ENCODE measurements around the gene PLXNA4. TPM values are rescaled to one million over a fixed set of nuclear protein-coding genes. Genes with fewer than 3 reads are reported as not detected.

Gene PLXNA4
- total RNA-seq, 2 donors from 2014 or later: 24.0 to 42.7 TPM

DNA sequence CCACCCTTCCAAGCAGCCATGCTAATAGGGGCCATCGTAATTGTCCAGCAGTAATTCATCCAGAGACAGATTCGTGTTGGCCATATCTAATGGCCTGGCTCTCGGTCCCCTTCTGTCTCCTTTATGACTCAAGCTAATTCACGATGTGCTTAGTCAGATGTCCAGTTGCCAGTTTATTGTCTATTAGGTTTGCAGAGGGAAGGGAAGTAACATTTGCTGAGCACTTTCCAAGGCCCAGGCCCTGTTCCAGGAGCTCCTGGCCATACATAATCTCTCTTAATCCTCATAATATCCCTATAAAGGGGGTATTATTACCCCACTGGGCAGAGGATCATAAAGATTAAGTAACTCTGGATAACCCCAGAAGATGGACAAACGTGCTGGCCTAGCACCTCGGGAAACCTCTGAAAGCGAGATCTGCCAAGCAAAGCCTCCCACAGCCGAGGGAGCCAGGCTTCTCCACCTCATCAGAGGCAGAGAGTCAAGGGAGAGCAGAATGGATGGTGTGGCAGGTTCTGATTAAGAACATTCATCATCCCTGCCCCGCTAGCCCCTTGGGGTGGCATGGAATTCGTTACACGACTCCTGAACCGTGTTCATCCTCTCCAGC lies 153.7 kb downstream of the PLXNA4 start:
- Mint-ChIP-seq H3K36me3 (ENCODE audit: low read depth) (peaks cover 4% of the 10 kb centered on the region), H3K9me3 (peaks cover 7% of the 10 kb centered on the region), H3K4me3 (no peak overlapping the region), H3K4me1 (peaks cover 16% of the 10 kb centered on the region), H3K27me3 (ENCODE audit: insufficient read depth) (no peaks in the 10 kb centered on the region), H3K27ac (no peak overlapping the region)
- Histone ChIP-seq H3K4me3 (ENCODE audit: low read length) (no peak overlapping the region), H3K27ac (ENCODE audit: low read depth, low read length) (no peak overlapping the region), H3K9ac (ENCODE audit: extremely low read depth, low read length, poor library complexity, severe bottlenecking) (no peak overlapping the region), H3K4me1 (ENCODE audit: control insufficient read depth, insufficient read depth, low read length) (no peaks in the 10 kb centered on the region), H3K9me3 (ENCODE audit: control insufficient read depth, low read length) (no peaks in the 10 kb centered on the region), H3K36me3 (ENCODE audit: control insufficient read depth, insufficient read depth, low read length) (no peaks in the 10 kb centered on the region), H3K27me3 (ENCODE audit: control insufficient read depth, insufficient read depth, low read length, poor library complexity, severe bottlenecking) (no peaks in the 10 kb centered on the region)
- DNase-seq: no peak
- WGBS, 2 experiments (ENCODE audit: insufficient coverage in 1 of 2, insufficient read length in 1 of 2): 87 to 93% methylated on average over 8 to 12 of the region's 12 CpGs
- TF ChIP-seq, protein P1, sequence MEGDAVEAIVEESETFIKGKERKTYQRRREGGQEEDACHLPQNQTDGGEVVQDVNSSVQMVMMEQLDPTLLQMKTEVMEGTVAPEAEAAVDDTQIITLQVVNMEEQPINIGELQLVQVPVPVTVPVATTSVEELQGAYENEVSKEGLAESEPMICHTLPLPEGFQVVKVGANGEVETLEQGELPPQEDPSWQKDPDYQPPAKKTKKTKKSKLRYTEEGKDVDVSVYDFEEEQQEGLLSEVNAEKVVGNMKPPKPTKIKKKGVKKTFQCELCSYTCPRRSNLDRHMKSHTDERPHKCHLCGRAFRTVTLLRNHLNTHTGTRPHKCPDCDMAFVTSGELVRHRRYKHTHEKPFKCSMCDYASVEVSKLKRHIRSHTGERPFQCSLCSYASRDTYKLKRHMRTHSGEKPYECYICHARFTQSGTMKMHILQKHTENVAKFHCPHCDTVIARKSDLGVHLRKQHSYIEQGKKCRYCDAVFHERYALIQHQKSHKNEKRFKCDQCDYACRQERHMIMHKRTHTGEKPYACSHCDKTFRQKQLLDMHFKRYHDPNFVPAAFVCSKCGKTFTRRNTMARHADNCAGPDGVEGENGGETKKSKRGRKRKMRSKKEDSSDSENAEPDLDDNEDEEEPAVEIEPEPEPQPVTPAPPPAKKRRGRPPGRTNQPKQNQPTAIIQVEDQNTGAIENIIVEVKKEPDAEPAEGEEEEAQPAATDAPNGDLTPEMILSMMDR (conservative IDR thresholded peaks at IDR 0.05): no peak

GRCh38 chr7:132420527-132420926 lies 155.7 kb downstream of the PLXNA4 start:
- Mint-ChIP-seq H3K27me3 (ENCODE audit: insufficient read depth) (no peaks in the 10 kb centered on the region), H3K27ac (no peak overlapping the region), H3K4me3 (no peak overlapping the region), H3K4me1 (peaks cover 14% of the 10 kb centered on the region), H3K36me3 (ENCODE audit: low read depth) (peaks cover 4% of the 10 kb centered on the region), H3K9me3 (peaks cover 7% of the 10 kb centered on the region)
- DNase-seq: no peak
- Histone ChIP-seq H3K9me3 (ENCODE audit: control insufficient read depth, low read length) (no peaks in the 10 kb centered on the region), H3K27me3 (ENCODE audit: control insufficient read depth, insufficient read depth, low read length, poor library complexity, severe bottlenecking) (no peaks in the 10 kb centered on the region), H3K4me1 (ENCODE audit: control insufficient read depth, insufficient read depth, low read length) (no peaks in the 10 kb centered on the region), H3K9ac (ENCODE audit: extremely low read depth, low read length, poor library complexity, severe bottlenecking) (no peak overlapping the region), H3K27ac (ENCODE audit: low read depth, low read length) (no peak overlapping the region), H3K36me3 (ENCODE audit: control insufficient read depth, insufficient read depth, low read length) (no peaks in the 10 kb centered on the region), H3K4me3 (ENCODE audit: low read length) (no peak overlapping the region)
- WGBS, 2 experiments (ENCODE audit: insufficient coverage in 1 of 2, insufficient read length in 1 of 2): 78 to 91% methylated on average over 2 of the region's 2 CpGs
- TF ChIP-seq, protein P1 (conservative IDR thresholded peaks at IDR 0.05): no peak

GRCh38 chr7:132419542-132419941 lies 156.7 kb downstream of the PLXNA4 start:
- peaks cover 15% of the 10 kb centered on the region for H3K4me1 Mint-ChIP-seq
- Histone ChIP-seq H3K4me1 (ENCODE audit: control insufficient read depth, insufficient read depth, low read length) (no peaks in the 10 kb centered on the region), H3K27me3 (ENCODE audit: control insufficient read depth, insufficient read depth, low read length, poor library complexity, severe bottlenecking) (no peaks in the 10 kb centered on the region), H3K27ac (ENCODE audit: low read depth, low read length) (no peak overlapping the region), H3K9me3 (ENCODE audit: control insufficient read depth, low read length) (no peaks in the 10 kb centered on the region), H3K36me3 (ENCODE audit: control insufficient read depth, insufficient read depth, low read length) (no peaks in the 10 kb centered on the region), H3K4me3 (ENCODE audit: low read length) (no peak overlapping the region), H3K9ac (ENCODE audit: extremely low read depth, low read length, poor library complexity, severe bottlenecking) (no peak overlapping the region)
- TF ChIP-seq, protein P1 (conservative IDR thresholded peaks at IDR 0.05): no peak
- peaks cover 7% of the 10 kb centered on the region for H3K9me3 Mint-ChIP-seq
- no peak for DNase-seq
- H3K27ac Mint-ChIP-seq: no peak overlapping the region
- H3K4me3 Mint-ChIP-seq: no peak overlapping the region
- H3K36me3 Mint-ChIP-seq (ENCODE audit: low read depth): peaks cover 4% of the 10 kb centered on the region
- WGBS, 2 experiments (ENCODE audit: insufficient coverage in 1 of 2, insufficient read length in 1 of 2): 82 to 100% methylated on average over 2 of the region's 2 CpGs
- H3K27me3 Mint-ChIP-seq (ENCODE audit: insufficient read depth): no peaks in the 10 kb centered on the region

Data from endodermal cell (in vitro differentiated cells).